Thyroid gland (tissue), 4 donors: ENCODE results near the gene SLC19A1.

Experiments
- CTCF ChIP-seq, 6 experiments: fragments of 200-600 bp in 3 of 6; fragments of 450-650 bp in 3 of 6; sonication (generic) in 3 of 6; IDR thresholded peaks; one replicate each; pipeline ENCODE4 v1.5.1; 2016 to 2019; ENCODE audit warnings: antibody characterized with exemption in 6 of 6, mild to moderate bottlenecking in 2 of 6, inconsistent platforms in 1 of 6, moderate library complexity in 1 of 6
- POLR2A ChIP-seq, 2 donors: fragments of 450-650 bp; IDR thresholded peaks; one replicate each; pipeline ENCODE4 v1.6.1; 2017; ENCODE audit warnings: antibody characterized with exemption in 2 of 2, mild to moderate bottlenecking in 2 of 2, moderate library complexity in 1 of 2

GRCh38 chr21:45491623-45492022, 50.6 kb downstream of the SLC19A1 start:
- no peak for TF ChIP-seq CTCF (IDR thresholded peaks at IDR 0.05)
- TF ChIP-seq POLR2A (IDR thresholded peaks at IDR 0.05) = no peak
